Nephron progenitor cell (in vitro differentiated cells): ENCODE data around the gene HSD17B12.

Source experiments
- DNase-seq: peaks from one replicate; pipeline ENCODE4 v3.0.0; 2021
- H3K27ac Mint-ChIP-seq: 2 replicates; pipeline ENCODE4 v1.8.0; 2021; ENCODE audit warnings: mild to moderate bottlenecking, moderate library complexity, mixed read lengths
- H3K27me3 Mint-ChIP-seq: 2 replicates; pipeline ENCODE4 v1.8.0; 2021; ENCODE audit warnings: mild to moderate bottlenecking, low read depth, mixed read lengths; ENCODE audit not compliant: poor library complexity
- H3K36me3 Mint-ChIP-seq: 2 replicates; pipeline ENCODE4 v1.8.0; 2021; ENCODE audit warnings: low read depth, mixed read lengths
- H3K4me1 Mint-ChIP-seq: 2 replicates; pipeline ENCODE4 v1.8.0; 2021; ENCODE audit warnings: mixed read lengths
- H3K4me3 Mint-ChIP-seq: 2 replicates; pipeline ENCODE4 v1.8.0; 2021; ENCODE audit warnings: mild to moderate bottlenecking, moderate library complexity, mixed read lengths
- H3K9me3 Mint-ChIP-seq: 2 replicates; pipeline ENCODE4 v1.8.0; 2021; ENCODE audit warnings: mild to moderate bottlenecking, moderate library complexity, mixed read lengths
- CTCF ChIP-seq: fragments of 200-600 bp; sonication (generic); IDR thresholded peaks from 2 replicates; pipeline ENCODE4 v1.5.0; 2021; ENCODE audit warnings: antibody characterized with exemption

HSD17B12 gene

GRCh38 chr11:43643898-43644620 is 36.5 kb upstream of the HSD17B12 start:
- peak overlapping the region; percentile 96 for H3K27ac Mint-ChIP-seq
- DNase-seq: peak; percentile 85
- H3K36me3 Mint-ChIP-seq: peaks cover 18% of the 10 kb centered on the region
- H3K4me1 Mint-ChIP-seq: peaks cover 17% of the 10 kb centered on the region
- peak overlapping the region; percentile 100 for H3K4me3 Mint-ChIP-seq
- peaks cover 24% of the 10 kb centered on the region for H3K27me3 Mint-ChIP-seq
- H3K9me3 Mint-ChIP-seq: peaks cover 4% of the 10 kb centered on the region
- TF ChIP-seq CTCF: no peak

GRCh38 chr11:43644621-43645299 is 35.8 kb upstream of the HSD17B12 start:
- DNase-seq: no peak
- Mint-ChIP-seq H3K9me3 (peaks cover 6% of the 10 kb centered on the region), H3K4me3 (peak overlapping the region; percentile 100), H3K36me3 (peaks cover 25% of the 10 kb centered on the region), H3K27ac (peak overlapping the region; percentile 96), H3K27me3 (peaks cover 17% of the 10 kb centered on the region), H3K4me1 (peaks cover 17% of the 10 kb centered on the region)
- no peak for TF ChIP-seq CTCF

- no peak for DNase-seq
- no peak for TF ChIP-seq CTCF
- Mint-ChIP-seq H3K4me1 (peaks cover 17% of the 10 kb centered on the region), H3K36me3 (peaks cover 37% of the 10 kb centered on the region), H3K27me3 (no peaks in the 10 kb centered on the region), H3K4me3 (peak overlapping the region; percentile 100), H3K27ac (no peak overlapping the region), H3K9me3 (peaks cover 24% of the 10 kb centered on the region)
Observed at GRCh38 chr11:43646767-43647166, 33.8 kb upstream of the HSD17B12 start.

- H3K4me1 Mint-ChIP-seq: peaks cover 13% of the 10 kb centered on the region
- no peak for DNase-seq
- no peak for TF ChIP-seq CTCF
- H3K27me3 Mint-ChIP-seq: no peaks in the 10 kb centered on the region
- no peak overlapping the region for H3K27ac Mint-ChIP-seq
- H3K36me3 Mint-ChIP-seq: peaks cover 37% of the 10 kb centered on the region
- no peak overlapping the region for H3K4me3 Mint-ChIP-seq
- peaks cover 39% of the 10 kb centered on the region for H3K9me3 Mint-ChIP-seq
Observed at GRCh38 chr11:43648888-43649287, 31.6 kb upstream of the HSD17B12 start.

- Mint-ChIP-seq H3K4me3 (no peak overlapping the region), H3K27me3 (no peaks in the 10 kb centered on the region), H3K9me3 (peaks cover 40% of the 10 kb centered on the region), H3K27ac (no peak overlapping the region), H3K36me3 (peaks cover 37% of the 10 kb centered on the region), H3K4me1 (peaks cover 10% of the 10 kb centered on the region)
- no peak for TF ChIP-seq CTCF
- DNase-seq: no peak
Observed at GRCh38 chr11:43649501-43649900, 31.0 kb upstream of the HSD17B12 start.
